Liver (tissue), 9 donors: Measurements from ENCODE around the gene LRRK1. TPM values are rescaled to one million over a fixed set of nuclear protein-coding genes. Genes with fewer than 3 reads are reported as not detected.

ENCODE experiments used
- DNase-seq: peaks from one replicate; pipeline ENCODE4 v3.0.0-alpha.2; 2017; ENCODE audit warnings: low spot score
- H3K27ac ChIP-seq, 2 donors: one replicate each; pipeline ENCODE4 v1.7.0; 2013; ENCODE audit warnings: inconsistent platforms in 2 of 2, low read length in 2 of 2, control low read depth in 1 of 2, low read depth in 1 of 2, mild to moderate bottlenecking in 1 of 2
- H3K27me3 ChIP-seq, 4 donors: one replicate each; pipeline versions ENCODE4 v1.6.1 to v1.7.0; 2013; ENCODE audit warnings: low read length in 3 of 4, inconsistent platforms in 1 of 4, mild to moderate bottlenecking in 1 of 4, moderate library complexity in 1 of 4; ENCODE audit not compliant: control insufficient read depth in 4 of 4, insufficient read depth in 4 of 4
- H3K36me3 ChIP-seq, 4 donors: one replicate each; pipeline versions ENCODE4 v1.6.1 to v1.7.0; 2013; ENCODE audit warnings: low read length in 3 of 4, mild to moderate bottlenecking in 3 of 4, low read depth in 1 of 4, moderate library complexity in 1 of 4; ENCODE audit not compliant: control insufficient read depth in 4 of 4, insufficient read depth in 3 of 4
- H3K4me1 ChIP-seq, 4 donors: one replicate each; pipeline versions ENCODE4 v1.6.1 to v1.7.0; 2013; ENCODE audit warnings: low read length in 3 of 4, mild to moderate bottlenecking in 3 of 4, moderate library complexity in 1 of 4; ENCODE audit not compliant: control insufficient read depth in 4 of 4, insufficient read depth in 4 of 4
- H3K4me3 ChIP-seq, 3 donors: one replicate each; pipeline versions ENCODE4 v1.6.1 to v1.7.0; 2013; ENCODE audit warnings: low read length in 3 of 3, control low read depth in 1 of 3, low read depth in 1 of 3, mild to moderate bottlenecking in 1 of 3
- H3K9ac ChIP-seq, 2 donors: one replicate each; pipeline ENCODE4 v1.7.0; 2013; ENCODE audit warnings: low read length in 2 of 2, mild to moderate bottlenecking in 2 of 2, moderate library complexity in 2 of 2, control low read depth in 1 of 2, low read depth in 1 of 2
- H3K9me3 ChIP-seq, 4 donors: one replicate each; pipeline versions ENCODE4 v1.6.1 to v1.7.0; 2013; ENCODE audit warnings: low read length in 3 of 4; ENCODE audit not compliant: control insufficient read depth in 4 of 4
- CTCF ChIP-seq: fragments of 150-350 bp; IDR thresholded peaks from 2 replicates; pipeline ENCODE4 v1.5.1; 2017; ENCODE audit warnings: improper control_type of control experiment, low read depth, low read length; ENCODE audit not compliant: missing input control
- EGR1 ChIP-seq, 2 donors: IDR thresholded peaks; 2 replicates each; pipeline ENCODE4 v1.6.1; 2016 to 2018; ENCODE audit warnings: antibody characterized with exemption in 2 of 2, low read depth in 2 of 2
- FOXA2 ChIP-seq: IDR thresholded peaks from 2 replicates; pipeline ENCODE4 v1.6.1; 2016; ENCODE audit warnings: antibody characterized with exemption
- GABPA ChIP-seq, 2 donors: IDR thresholded peaks in 1 of 2; conservative IDR thresholded peaks in 1 of 2; 2 replicates each; pipeline ENCODE4 v1.6.1; 2016; ENCODE audit warnings: antibody characterized with exemption in 2 of 2, mild to moderate bottlenecking in 1 of 2, moderate library complexity in 1 of 2
- MAX ChIP-seq: IDR thresholded peaks from 2 replicates; pipeline ENCODE4 v1.6.1; 2016; ENCODE audit warnings: antibody characterized with exemption
- NR2F2 ChIP-seq: IDR thresholded peaks from 2 replicates; pipeline ENCODE4 v1.6.1; 2016; ENCODE audit warnings: antibody characterized with exemption
- RAD21 ChIP-seq, 2 donors: IDR thresholded peaks; 2 replicates each; pipeline ENCODE4 v1.6.1; 2016; ENCODE audit warnings: antibody characterized with exemption in 2 of 2, mild to moderate bottlenecking in 2 of 2
- REST ChIP-seq: IDR thresholded peaks from 2 replicates; pipeline ENCODE4 v1.6.1; 2016; ENCODE audit warnings: antibody characterized with exemption, mild to moderate bottlenecking
- RXRA ChIP-seq, 2 donors: IDR thresholded peaks; 2 replicates each; pipeline ENCODE4 v1.6.1; 2017 to 2018; ENCODE audit warnings: antibody characterized with exemption in 2 of 2, mild to moderate bottlenecking in 1 of 2
- SP1 ChIP-seq: IDR thresholded peaks from 2 replicates; pipeline ENCODE4 v1.6.1; 2018; ENCODE audit warnings: antibody characterized with exemption, mild to moderate bottlenecking
- TAF1 ChIP-seq: conservative IDR thresholded peaks from 2 replicates; pipeline ENCODE4 v1.6.1; 2016; ENCODE audit warnings: antibody characterized with exemption, mild to moderate bottlenecking
- ZBTB33 ChIP-seq: IDR thresholded peaks from 2 replicates; pipeline ENCODE4 v1.6.1; 2016; ENCODE audit warnings: antibody characterized with exemption
- WGBS: extraction: QIAGEN DNeasy Blood & Tissue Kit; methylation state at CpG from one replicate; pipeline ENCODE4 v1.1.7; 2013; 5-methylcytosine and 5-hydroxymethylcytosine counted together
- polyA plus RNA-seq, 2 donors: library from polyadenylated mRNA; stranded (reverse) in 1 of 2; unstranded in 1 of 2; fragments of 200-250 nt in 1 of 2; fragments of >200 nt in 1 of 2; fragmentation: Nextera tagmentation in 1 of 2; extraction: Ambion mirVana in 1 of 2; gene quantifications; one replicate each; pipeline versions ENCODE4 v1.2.1 to v1.2.3, GENCODE V29; 2013 to 2015
- total RNA-seq, 2 donors: library from RNA; depleted of rRNA; stranded (reverse); fragments of >200 nt; gene quantifications; one replicate each; pipeline ENCODE4 v1.2.3, GENCODE V29; 2014
- donor health status: healthy.
- donor health status: healthy.
- donor health status: healthy.
- donor health status: healthy.
- donor health status: healthy.

Gene LRRK1
- total and polyA plus RNA-seq, 4 donors, result 1.2 to 4.4 (median 2.7) TPM

- TF ChIP-seq GABPA (IDR thresholded peaks at IDR 0.05 in 1 of 2, conservative IDR thresholded peaks at IDR 0.05 in 1 of 2) (no peak), CTCF (no peak), TAF1 (no peak), REST (no peak), EGR1 (IDR thresholded peaks at IDR 0.05; ENCODE audit: low read depth in 2 of 2) (no peak), FOXA2 (no peak), ZBTB33 (no peak), SP1 (no peak)
- Histone ChIP-seq H3K36me3 (peaks cover 0 to 3% (median 0%) of the 10 kb centered on the region in 4 donors), H3K9ac (no peak overlapping the region), H3K4me1 (peaks cover 0 to 9% (median 0%) of the 10 kb centered on the region in 4 donors), H3K4me3 (no peak overlapping the region), H3K27me3 (peaks cover 0 to 4% (median 0%) of the 10 kb centered on the region in 4 donors), H3K27ac (no peak overlapping the region), H3K9me3 (peaks cover 0 to 2% (median 0%) of the 10 kb centered on the region in 4 donors)
- 85% methylated on average over 9 of the region's 9 CpGs for WGBS
- DNase-seq, result peak; percentile 22
Measured at GRCh38 chr15:101029971-101030661, 111.0 kb downstream of the LRRK1 start.

GRCh38 chr15:101031213-101031612, 112.1 kb downstream of the LRRK1 start:
- Histone ChIP-seq H3K9ac (no peak overlapping the region), H3K27ac (no peak overlapping the region), H3K4me1 (peaks cover 0 to 9% (median 0%) of the 10 kb centered on the region in 4 donors), H3K36me3 (peaks cover 0 to 3% (median 0%) of the 10 kb centered on the region in 4 donors), H3K4me3 (no peak overlapping the region), H3K9me3 (peaks cover 0 to 2% (median 0%) of the 10 kb centered on the region in 4 donors), H3K27me3 (peaks cover 0 to 3% (median 0%) of the 10 kb centered on the region in 4 donors)
- DNase-seq, result peak; percentile 25
- WGBS, result 80% methylated on average over 8 of the region's 8 CpGs
- peak; percentile 25 to 31 for TF ChIP-seq RXRA (IDR thresholded peaks at IDR 0.05)
- TF ChIP-seq RAD21 (IDR thresholded peaks at IDR 0.05), result no peak
- no peak for TF ChIP-seq CTCF
- peak; percentile 34 for TF ChIP-seq SP1
- TF ChIP-seq NR2F2, result peak; percentile 46
- peak; percentile 45 for TF ChIP-seq MAX
- peak in 1 of 2 donors; percentile 28 for TF ChIP-seq GABPA (IDR thresholded peaks at IDR 0.05 in 1 of 2, conservative IDR thresholded peaks at IDR 0.05 in 1 of 2)
- no peak for TF ChIP-seq TAF1
